Subcutaneous adipose tissue (tissue), 4 donors: ENCODE data around the gene ETFB. TPM values are rescaled to one million over a fixed set of nuclear protein-coding genes. Genes with fewer than 3 reads are reported as not detected.

Source experiments
- total RNA-seq, 4 donors: library from RNA; depleted of rRNA; stranded (reverse); fragments of >200 nt; gene quantifications; one replicate each; pipeline ENCODE4 v1.1.0, GENCODE V29; 2016
- TF ChIP-seq, protein P1 (sequence below): fragments of 450-650 bp; IDR thresholded peaks from one replicate; pipeline ENCODE4 v1.5.1; 2016; ENCODE audit warnings: low read depth, mild to moderate bottlenecking, control low read depth, antibody characterized with exemption, moderate library complexity

Gene ETFB
- total RNA-seq, 4 donors from 2014 or later = 116 to 444 (median 155) TPM

- TF ChIP-seq, protein P1, sequence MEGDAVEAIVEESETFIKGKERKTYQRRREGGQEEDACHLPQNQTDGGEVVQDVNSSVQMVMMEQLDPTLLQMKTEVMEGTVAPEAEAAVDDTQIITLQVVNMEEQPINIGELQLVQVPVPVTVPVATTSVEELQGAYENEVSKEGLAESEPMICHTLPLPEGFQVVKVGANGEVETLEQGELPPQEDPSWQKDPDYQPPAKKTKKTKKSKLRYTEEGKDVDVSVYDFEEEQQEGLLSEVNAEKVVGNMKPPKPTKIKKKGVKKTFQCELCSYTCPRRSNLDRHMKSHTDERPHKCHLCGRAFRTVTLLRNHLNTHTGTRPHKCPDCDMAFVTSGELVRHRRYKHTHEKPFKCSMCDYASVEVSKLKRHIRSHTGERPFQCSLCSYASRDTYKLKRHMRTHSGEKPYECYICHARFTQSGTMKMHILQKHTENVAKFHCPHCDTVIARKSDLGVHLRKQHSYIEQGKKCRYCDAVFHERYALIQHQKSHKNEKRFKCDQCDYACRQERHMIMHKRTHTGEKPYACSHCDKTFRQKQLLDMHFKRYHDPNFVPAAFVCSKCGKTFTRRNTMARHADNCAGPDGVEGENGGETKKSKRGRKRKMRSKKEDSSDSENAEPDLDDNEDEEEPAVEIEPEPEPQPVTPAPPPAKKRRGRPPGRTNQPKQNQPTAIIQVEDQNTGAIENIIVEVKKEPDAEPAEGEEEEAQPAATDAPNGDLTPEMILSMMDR = no peak
Observed at GRCh38 chr19:51371186-51371690, 5.0 kb upstream of the ETFB start.

DNA sequence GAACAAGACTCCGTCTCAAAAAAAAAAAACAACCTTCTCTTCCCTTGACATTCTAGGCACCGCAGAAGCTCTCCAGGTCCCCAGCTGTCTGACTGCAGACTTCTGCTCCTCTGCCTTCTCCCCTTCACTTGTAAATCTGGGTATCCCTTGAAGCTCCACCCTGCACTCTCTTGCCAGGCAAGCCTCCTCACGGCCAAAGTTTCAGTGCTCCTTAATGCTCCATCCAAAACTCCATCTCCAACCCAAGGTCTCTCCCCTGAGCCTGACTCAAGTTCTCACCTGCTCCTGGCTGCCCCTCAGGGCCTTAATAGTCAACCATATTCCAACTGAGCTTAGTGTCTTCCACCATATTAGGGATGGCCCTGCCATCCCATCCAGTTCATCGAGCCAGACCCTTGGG lies 4.0 kb upstream of the ETFB start:
- TF ChIP-seq, protein P1 = no peak

- TF ChIP-seq, protein P1 = no peak
Observed at GRCh38 chr19:51368366-51369282, 2.4 kb upstream of the ETFB start, which contains the start of gene CLDND2. CLDND2 (minus strand) TSS chr19:51369003; CDS start chr19:51368577, 426 bp downstream.

GRCh38 chr19:51367565-51368365 lies 1.6 kb upstream of the ETFB start:
- TF ChIP-seq, protein P1 = no peak

- TF ChIP-seq, protein P1 = no peak
Observed at GRCh38 chr19:51367255-51367564, 1.0 kb upstream of the ETFB start.

GRCh38 chr19:51366389-51367254 lies 434 bp upstream of the ETFB start:
- TF ChIP-seq, protein P1 = no peak
